Loucy (cell line): ENCODE results near the gene UXT.

Experiments
- CTCF ChIP-seq: fragments of 200-600 bp; sonication (generic); conservative IDR thresholded peaks from 2 replicates; pipeline ENCODE4 v1.5.1; 2014; ENCODE audit warnings: mild to moderate bottlenecking, antibody characterized with exemption, low read length
- EZH2phosphoT487 ChIP-seq: fragments of 200-600 bp; IDR thresholded peaks from 2 replicates; pipeline ENCODE4 v1.6.1; 2018; ENCODE audit warnings: antibody characterized with exemption, mild to moderate bottlenecking, moderate library complexity, borderline replicate concordance

GRCh38 chrX:47629419-47630200 lies 29.4 kb downstream of the UXT start, which contains the start of gene CFP:
- TF ChIP-seq CTCF (no peak), EZH2phosphoT487 (no peak)
